Pons (tissue), 1 donor: ENCODE results near the gene MGLL.

ENCODE experiments used
- DNase-seq: peaks from one replicate; pipeline ENCODE4 v3.0.0-alpha.2; 2016; ENCODE audit warnings: low spot score

MGLL gene

GRCh38 chr3:127674101-127674721 lies 148.1 kb downstream of the MGLL start:
- no peak for DNase-seq

DNA sequence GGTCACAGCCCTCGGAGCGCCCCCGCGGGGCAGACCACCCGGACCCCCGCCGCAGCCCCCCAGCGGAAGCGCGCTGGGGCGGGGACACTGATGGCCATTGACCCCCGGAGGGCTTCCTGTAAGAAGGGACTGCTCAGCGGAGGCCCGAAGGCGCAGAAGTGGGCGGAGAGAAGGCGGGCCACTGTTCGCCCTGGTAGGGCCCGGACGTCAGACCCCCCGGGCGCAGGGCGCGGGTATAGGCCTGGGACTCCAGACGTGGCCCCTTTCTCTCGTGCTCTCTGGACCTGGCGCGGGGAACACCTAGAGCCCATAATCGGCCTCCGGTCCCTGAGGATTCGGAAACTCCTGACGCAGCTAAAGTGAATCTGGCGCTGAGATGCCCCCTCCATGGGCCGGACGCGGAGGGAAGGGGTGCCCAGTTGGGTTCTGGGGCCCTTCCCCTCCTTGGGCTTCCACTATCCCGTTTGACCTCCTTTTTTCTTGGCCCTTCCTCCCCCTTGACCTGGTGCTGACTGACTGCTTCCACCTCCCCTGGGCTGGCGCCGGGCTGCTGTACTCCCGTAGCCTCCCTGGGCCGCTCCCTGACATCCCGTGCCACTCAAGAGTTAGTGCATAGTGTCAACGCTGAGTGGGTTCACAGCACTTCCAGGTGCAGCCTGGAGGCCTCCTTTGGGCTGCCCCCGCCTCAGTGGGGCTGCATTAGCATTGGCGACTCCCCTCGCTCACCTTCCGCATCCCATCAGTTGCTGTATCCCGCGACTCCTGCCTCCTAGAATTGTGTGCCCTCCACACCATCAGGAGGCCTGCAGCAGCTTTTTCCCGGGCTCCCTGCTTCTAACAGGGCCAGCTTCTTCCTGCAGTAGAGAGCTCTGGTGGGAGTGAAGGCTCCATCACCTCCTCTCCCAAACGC lies 148.9 kb downstream of the MGLL start:
- no peak for DNase-seq

DNA sequence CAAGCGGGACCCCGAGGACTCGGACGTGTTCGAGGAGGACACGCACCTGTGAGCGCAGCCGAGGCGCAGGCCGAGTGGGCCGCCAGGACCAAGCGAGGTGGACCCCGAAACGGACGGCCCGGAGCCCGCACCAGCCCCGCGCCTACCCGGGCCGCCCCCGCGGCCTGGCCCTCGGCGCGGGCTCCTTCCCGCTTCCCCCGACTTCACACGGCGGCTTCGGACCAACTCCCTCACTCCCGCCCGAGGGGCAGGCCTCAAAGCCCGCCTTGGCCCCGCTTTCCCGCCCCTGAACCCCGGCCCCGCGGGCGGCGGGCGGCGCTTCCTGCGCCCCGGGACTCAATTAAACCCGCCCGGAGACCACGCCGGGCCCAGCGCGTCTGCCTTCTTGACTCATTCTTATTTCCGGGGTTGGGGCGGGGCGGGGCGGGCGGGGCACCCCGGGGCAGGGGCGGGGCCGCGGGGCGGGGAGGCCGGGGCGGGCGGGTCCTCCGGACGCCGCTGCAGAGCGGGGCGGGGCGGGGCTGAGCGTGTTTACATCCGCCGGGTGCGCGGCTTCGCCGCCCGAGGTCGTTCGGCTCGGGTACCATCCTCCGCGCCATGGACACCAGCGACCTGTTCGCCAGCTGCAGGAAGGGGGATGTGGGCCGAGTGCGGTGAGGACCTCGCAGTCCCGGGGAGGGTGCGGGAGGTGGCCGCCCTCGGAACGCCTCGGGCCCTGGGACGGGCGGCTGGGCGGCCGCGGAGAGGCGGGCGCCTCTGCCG lies 149.7 kb downstream of the MGLL start, which contains the start of gene ABTB1:
Gene ABTB1, plus strand, starts transcription at position 524 of the 762 bp plus-strand sequence. Its CDS starts 74 bp downstream, at position 598.
- DNase-seq, result peak; percentile 32

GRCh38 chr3:127671523-127672428 lies 150.5 kb downstream of the MGLL start:
- no peak for DNase-seq

- DNase-seq, result no peak
These were observed 151.4 kb downstream of the MGLL start for GRCh38 chr3:127670761-127671522.

- DNase-seq, result no peak
These were observed 152.1 kb downstream of the MGLL start for GRCh38 chr3:127670229-127670559.

DNA sequence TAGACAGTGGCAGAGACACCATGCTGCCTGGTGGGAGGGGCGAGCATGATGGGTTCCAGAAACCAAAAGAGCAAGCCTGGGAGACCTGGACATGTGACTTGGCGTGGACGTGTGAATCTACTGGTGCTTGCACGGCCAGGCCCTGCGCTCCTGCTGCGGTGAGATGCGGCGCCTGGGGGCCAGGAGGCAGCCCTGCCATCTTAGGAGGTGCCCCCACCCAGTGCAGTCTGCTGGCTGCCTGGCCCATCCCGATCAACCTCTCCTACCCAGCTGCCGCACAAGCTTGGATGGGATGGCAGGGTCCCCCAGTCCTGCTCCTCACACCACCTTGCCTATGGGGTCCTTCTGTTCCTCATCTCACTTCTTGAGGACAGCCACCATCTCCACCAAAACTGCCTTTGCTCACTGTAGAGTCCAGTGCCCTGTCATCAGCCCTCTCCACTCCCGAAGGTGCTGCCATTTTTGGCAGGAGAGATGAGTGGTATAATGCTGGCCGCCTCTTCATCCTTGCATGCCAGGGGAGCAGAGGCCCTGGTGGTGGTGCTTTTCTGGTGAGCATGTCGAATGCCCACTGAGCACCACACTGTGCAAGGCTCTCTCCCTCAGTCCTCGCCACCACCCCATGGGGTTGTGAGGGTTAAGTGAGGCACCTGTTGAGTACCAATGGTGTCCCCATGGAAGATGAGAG lies 152.6 kb downstream of the MGLL start:
- DNase-seq, result no peak

- no peak for DNase-seq
These were observed 153.4 kb downstream of the MGLL start for GRCh38 chr3:127668906-127669305.

- peak; percentile 43 for DNase-seq
These were observed 155.1 kb downstream of the MGLL start for GRCh38 chr3:127667119-127667681.

DNA sequence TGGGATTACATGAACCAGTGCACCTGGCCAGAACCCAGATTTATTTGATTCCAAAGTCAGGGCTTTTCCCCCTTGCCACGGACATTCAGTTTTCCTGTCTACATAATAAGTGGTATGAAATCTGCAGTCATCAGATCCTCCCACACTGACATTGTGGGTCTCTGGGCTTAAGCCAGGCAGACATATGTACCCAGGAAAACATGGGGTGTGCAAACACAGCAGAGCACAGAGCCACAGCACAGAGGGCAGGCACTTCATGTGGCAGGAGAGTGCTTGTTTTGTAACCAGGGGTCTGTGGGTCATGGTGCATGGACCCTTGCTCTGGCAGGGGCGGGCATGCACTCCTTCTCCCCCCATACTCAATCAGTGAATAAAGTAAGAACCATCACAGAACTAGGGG lies 155.6 kb downstream of the MGLL start:
- DNase-seq, result no peak

GRCh38 chr3:127665586-127665985 lies 156.7 kb downstream of the MGLL start:
- DNase-seq, result no peak

- DNase-seq, result no peak
These were observed 157.2 kb downstream of the MGLL start for GRCh38 chr3:127665165-127665564.

GRCh38 chr3:127663151-127663550 lies 159.2 kb downstream of the MGLL start:
- DNase-seq, result no peak

DNA sequence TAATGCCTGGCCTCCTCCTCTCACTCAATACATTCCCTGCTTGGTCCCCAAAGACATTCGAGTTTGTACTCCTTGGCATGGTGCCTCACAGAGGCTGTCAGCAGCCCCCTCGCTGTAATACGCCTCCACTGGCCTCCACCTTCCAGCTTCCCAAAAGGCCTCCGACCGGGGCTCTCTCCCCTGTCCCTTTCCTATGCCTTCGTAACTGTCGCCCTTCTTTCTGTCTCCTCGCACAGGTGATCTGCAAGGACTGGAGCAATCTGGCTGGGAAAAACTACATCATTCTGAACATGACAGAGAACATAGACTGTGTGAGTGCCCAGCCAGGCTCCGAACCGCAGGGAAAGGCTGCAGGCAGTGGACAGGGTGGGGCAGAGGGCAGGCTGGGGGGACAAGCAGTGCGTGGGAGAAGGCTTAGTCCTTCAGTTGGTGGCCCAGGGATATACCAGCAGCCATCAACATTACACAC lies 160.3 kb downstream of the MGLL start:
- no peak for DNase-seq

GRCh38 chr3:127661600-127661999 lies 160.7 kb downstream of the MGLL start:
- DNase-seq, result no peak

- no peak for DNase-seq
These were observed 161.6 kb downstream of the MGLL start for GRCh38 chr3:127660621-127661251.

DNA sequence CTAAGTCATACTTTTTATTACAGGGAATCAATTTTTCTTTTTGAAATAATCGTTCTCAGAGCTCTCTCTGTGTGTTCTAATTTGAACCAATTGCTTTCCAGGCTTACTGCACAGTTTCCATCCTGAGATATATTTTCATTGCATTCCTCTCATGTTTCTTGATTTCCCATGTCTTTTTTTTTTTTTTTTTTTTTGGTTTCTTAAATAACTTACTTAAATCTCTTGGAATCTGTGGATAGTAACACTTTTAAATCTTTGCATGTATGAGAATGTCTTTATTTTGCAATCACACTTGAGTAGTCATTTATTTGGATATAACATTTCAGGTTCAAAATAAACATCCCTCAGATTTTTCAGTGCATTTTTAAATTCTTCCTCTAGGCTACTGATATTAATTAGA lies 164.1 kb downstream of the MGLL start:
- DNase-seq, result no peak

- DNase-seq, result no peak
These were observed 165.4 kb downstream of the MGLL start for GRCh38 chr3:127656906-127657305.

DNA sequence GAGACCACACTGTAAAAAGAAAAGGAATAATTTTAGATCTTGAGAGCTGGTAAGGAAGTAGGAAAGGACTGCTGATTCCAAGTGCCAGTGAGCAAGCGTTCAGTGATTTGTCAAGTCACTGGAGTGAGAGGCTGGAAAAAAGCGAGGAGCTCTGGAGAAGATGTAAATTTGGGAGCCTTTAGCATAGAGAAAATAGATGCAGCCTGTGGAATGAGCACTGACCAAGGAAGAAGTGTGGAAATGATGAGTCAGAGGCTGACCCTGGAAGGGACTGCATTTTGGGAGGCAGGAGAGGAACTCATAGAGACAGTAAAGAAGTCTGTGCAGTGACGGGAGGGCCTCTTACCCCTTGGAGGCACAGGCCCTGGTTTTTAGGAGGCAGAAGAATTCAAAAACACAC lies 166.7 kb downstream of the MGLL start:
- no peak for DNase-seq
